Measurements from ENCODE around the gene SENP6.

DNA sequence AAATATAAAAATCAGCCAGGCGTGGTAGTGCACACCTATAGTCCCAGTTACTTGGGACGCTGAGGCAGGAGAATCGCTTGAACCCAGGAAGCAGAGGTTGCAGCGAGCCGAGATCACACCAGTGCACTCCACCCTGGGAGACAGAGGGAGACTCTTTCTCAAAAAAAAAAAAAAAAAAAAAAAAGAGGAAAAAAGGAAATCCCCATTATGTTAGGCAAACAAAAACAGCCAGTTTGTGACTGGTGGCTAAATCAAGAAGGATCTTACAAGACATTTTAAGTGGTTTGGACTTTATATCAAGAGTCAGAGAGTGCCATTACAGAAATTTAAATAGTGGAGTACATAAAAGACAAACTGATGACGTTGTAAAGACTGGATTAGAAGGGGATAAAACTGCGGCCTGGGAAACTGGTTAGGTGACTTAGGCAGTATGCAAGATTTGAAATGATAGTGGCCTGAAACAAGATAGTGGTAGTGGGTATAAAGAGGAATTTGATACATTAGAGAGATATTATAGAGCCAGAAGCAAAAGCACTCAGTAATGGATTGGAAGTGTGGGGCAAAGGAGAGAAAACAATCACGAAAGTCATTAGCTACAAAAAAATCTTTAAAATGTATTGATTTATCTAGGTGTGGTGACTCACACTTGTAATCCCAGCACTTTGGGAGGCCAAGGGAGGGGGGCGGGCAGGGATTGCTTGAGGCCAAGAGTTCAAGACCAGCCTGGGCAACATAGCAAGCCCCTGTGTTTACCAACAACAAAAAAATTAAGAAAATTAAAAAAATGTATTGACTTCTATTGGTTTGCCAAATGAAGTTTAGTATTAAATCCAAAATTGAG lies 145.7 kb downstream of the SENP6 start:
- TF ChIP-seq FOXP4 (CRISPR knock-in tag; IDR thresholded peaks at IDR 0.05) (no peak), NFATC4 (CRISPR knock-in tag; IDR thresholded peaks at IDR 0.05) (no peak), CTCF (IDR thresholded peaks at IDR 0.05) (no peak), NR2C2 (CRISPR knock-in tag; IDR thresholded peaks at IDR 0.05) (no peak), TEAD1 (CRISPR knock-in tag; IDR thresholded peaks at IDR 0.05) (no peak)

All from WTC11 (cell line).